GM18505 (cell line): ENCODE results near the gene KCNJ5.

ENCODE experiments used
- ATAC-seq: cut with Tn5 transposase; IDR thresholded peaks from one replicate; pipeline ENCODE4 v1.9.1; 2021; ENCODE audit not compliant: unreplicated experiment
- POLR2A ChIP-seq: IDR thresholded peaks from 4 replicates; pipeline ENCODE4 v1.6.1; 2011; ENCODE audit warnings: borderline replicate concordance; ENCODE audit not compliant: insufficient read depth, insufficient read length; ENCODE audit errors: extremely low read depth

Gene KCNJ5

GRCh38 chr11:128862406-128862805 lies 28.8 kb upstream of the KCNJ5 start:
- ATAC-seq: no peak
- TF ChIP-seq POLR2A: no peak

DNA sequence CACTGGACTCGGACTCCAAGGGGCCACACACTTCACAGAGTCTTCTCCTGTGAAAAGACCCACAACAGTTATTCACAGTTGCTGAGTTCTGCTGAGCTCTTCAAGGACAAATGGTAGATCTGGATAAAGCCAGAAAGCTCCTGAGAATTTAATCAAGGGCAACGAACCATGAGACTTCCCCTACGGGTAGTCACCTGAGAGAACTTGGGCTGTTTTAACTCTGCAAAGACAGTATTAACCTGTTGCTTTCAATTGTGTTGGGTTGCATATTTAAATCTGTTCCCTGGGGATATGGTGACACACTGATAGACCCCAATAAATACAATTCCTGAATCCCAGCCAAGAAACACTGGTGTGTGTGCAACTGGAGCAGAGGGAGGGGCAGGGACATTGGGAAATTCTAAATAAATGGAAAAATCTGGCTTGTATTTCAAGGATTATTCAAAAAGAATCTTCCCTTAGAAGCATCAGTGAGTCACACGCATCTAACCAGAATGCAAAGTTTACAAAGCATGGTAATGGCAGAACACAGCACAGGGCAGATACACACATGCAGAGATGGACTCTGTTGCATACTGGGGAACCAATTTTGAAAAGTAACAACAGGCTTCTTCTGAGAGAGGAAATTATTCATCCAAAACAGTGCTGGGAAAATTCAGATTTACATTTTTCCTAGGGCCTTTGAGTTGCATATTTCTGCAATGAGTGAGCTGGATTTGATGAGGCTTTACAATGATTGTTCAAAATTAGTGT lies 28.1 kb upstream of the KCNJ5 start:
- ATAC-seq: no peak
- no peak for TF ChIP-seq POLR2A

DNA sequence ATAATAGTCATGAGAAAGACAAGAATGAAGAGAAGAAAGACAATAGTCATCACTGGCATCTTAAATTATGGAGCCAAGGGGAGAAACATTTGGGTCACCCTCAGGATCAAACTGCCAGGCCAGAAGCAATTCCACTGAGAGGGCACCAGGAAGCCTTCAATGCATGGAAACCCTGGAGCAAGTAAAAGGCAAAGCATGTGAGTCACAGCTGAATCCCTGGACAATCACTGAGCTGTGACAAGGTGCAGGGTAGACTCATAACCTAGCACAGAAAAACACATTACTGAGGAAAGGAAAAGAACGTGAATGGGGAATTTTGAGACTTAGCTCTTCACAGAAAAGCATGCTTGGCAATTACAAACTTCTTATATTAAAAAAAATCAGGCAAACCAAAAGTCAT lies 25.7 kb upstream of the KCNJ5 start:
- ATAC-seq: no peak
- TF ChIP-seq POLR2A: no peak

GRCh38 chr11:128867277-128867676 lies 23.9 kb upstream of the KCNJ5 start, which contains the start of gene KCNJ1:
Gene KCNJ1 (minus strand): TSS chr11:128867296. CDS start chr11:128840243, 27,053 bp downstream.
- no peak for ATAC-seq
- TF ChIP-seq POLR2A: no peak

- no peak for TF ChIP-seq POLR2A
- no peak for ATAC-seq
Observed at GRCh38 chr11:128868841-128869671, 22.1 kb upstream of the KCNJ5 start.

- no peak for TF ChIP-seq POLR2A
- no peak for ATAC-seq
Observed at GRCh38 chr11:128871168-128871610, 20.0 kb upstream of the KCNJ5 start.

- no peak for TF ChIP-seq POLR2A
- no peak for ATAC-seq
Observed at GRCh38 chr11:128872094-128872493, 19.1 kb upstream of the KCNJ5 start.

DNA sequence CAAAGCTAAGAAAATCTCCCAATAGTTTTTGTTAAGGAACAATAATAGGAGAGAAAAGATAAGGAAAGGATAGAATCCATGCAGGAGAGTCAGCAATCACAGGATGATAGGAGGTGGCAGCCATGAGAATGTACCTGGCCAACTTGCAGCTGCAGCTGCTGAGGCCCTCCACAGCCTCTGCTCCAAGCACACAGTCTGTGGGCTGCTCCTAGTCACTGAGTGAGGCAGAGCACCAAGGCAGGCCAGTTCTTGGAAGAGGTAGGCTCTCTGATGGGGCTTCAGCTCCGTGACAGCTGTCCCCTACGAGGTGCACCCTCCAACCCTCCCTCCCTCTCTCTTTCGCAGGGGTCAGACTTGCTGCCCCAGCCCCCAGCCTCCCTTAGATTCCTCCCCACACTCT lies 18.6 kb upstream of the KCNJ5 start:
- TF ChIP-seq POLR2A: no peak

GRCh38 chr11:128874427-128874826 lies 16.7 kb upstream of the KCNJ5 start:
- no peak for TF ChIP-seq POLR2A
- ATAC-seq: no peak

More for the DNA sequence above, 18.6 kb upstream of the KCNJ5 start:
- no peak for ATAC-seq

DNA sequence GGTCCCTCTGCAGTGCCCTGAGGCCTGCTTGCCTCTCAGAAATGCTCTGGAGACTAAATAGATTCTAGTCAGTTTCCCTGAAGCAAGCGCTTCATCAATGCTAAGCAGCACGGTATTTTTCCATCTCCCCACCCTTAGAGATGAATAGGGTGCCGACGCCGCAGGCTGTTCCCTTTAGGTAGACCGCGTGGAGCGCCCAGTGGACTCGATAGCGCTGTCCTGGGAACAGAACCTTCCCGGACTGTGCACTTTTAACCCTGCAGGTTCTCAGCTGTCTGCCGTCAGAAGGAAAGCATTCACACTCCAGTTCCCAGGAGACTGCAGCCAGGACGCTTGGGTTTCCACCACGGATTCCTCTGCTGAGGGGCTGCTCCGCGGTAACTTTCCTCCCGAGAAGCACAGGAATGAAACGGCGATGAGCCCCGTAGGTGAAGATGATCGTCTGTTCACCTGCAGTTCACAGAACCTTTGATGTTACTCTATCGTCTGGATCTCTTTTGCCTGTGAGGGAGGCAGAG lies 15.0 kb upstream of the KCNJ5 start:
- TF ChIP-seq POLR2A: no peak
- no peak for ATAC-seq

- ATAC-seq: no peak
- TF ChIP-seq POLR2A: no peak
Observed at GRCh38 chr11:128877726-128878125, 13.4 kb upstream of the KCNJ5 start.

DNA sequence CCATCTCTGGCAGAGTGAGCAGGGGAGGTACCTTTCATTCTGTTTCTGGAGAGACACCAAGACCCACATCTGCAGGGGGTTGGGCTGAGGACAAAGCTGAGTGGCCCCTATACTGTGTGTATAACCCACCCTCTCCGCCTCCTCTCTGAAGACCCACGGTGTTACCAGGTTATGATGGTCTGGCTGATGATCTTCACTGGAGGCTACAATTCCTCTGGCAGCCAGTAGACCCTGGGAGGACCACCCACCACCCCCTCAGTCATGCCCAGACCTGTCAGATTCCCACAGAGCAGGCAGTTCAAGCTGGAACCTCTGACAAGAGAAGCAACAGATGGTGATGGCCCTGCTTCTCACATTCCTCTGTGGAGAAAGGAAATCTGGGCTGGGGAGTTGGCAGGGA lies 12.7 kb upstream of the KCNJ5 start:
- no peak for TF ChIP-seq POLR2A
- no peak for ATAC-seq

DNA sequence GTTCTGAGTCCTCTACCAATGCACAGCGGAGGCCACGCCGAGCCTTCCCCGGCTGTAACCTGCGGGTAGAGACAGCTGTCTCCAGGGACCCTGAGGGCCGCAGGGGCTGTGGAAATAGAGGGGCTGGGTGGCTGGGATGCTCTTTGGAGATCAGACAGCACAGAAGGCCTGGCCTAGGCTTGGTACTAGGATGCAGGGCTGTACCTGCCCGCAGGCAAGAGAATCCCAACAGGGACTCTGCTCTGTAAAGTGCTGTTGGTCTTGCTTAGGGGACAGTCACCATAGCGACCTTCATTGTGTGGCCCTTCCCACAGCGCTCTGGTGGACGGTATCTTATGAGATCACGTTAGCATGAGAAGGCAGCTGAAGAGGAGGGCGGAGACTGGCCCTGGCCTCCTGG lies 11.3 kb upstream of the KCNJ5 start:
- no peak for ATAC-seq
- no peak for TF ChIP-seq POLR2A
